GM21515 (cell line): ENCODE measurements around the gene TAAR6.
"Not testable (repeated sequence)": the region's sequence is repeated elsewhere in the genome, so short reads cannot be mapped to it uniquely, and the experiment has no call there.

ENCODE experiments used
- ATAC-seq: cut with Tn5 transposase; IDR thresholded peaks from one replicate; pipeline ENCODE4 v1.9.1; 2021; ENCODE audit not compliant: unreplicated experiment

TAAR6 gene

DNA sequence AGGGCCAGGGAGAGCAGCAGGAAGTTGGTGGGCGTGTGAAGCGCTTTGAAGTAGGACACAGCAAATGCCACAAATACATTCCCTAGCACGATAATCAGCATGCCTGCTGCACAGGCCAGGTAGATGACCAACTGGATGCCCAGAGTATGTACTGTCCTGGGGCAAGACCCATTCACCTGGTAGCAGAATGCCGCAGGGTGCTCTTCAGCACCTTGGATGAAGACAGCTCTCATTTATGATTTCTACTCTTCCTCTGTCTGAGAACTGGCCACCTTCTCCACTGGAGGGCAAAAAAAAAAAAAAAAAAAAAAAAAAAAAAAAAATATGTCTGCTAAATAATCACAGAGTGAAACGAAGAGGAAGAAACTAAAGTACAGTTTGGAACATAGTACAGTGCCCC, 19.3 kb downstream of the TAAR6 start, which contains the start of gene TAAR5:
Gene TAAR5 (minus strand): TSS at position 288 of the 400 bp plus-strand sequence. CDS start 55 bp downstream, at position 233.
- no peak for ATAC-seq

- ATAC-seq = no peak
These were observed 20.2 kb downstream of the TAAR6 start for GRCh38 chr6:132590362-132590761.

- ATAC-seq = no peak
These were observed 22.7 kb downstream of the TAAR6 start for GRCh38 chr6:132592855-132593254.

DNA sequence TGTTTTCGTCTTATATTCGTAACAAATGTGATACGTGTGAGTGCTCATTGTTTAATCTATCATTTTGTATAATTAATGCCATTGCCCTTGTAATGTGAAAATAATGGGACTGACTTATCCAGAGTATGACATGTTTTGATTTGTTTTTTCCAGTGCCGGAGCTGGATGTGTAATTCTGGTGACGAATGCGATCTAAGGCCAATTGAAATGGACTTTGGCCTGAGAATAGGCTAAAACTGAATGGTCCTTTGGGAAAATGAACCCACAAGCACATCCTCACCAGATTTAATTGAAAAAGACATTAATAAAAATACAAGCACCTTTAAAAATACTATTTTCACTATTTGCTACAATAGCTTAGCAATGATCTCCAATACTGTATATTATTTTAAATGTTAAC, 26.1 kb downstream of the TAAR6 start:
- ATAC-seq = no peak

GRCh38 chr6:132598473-132598872, 28.4 kb downstream of the TAAR6 start:
- no peak for ATAC-seq

- not testable (repeated sequence) for ATAC-seq
These were observed 30.8 kb downstream of the TAAR6 start for GRCh38 chr6:132600900-132601299.

- ATAC-seq = no peak
These were observed 34.6 kb downstream of the TAAR6 start for GRCh38 chr6:132604635-132605152.

DNA sequence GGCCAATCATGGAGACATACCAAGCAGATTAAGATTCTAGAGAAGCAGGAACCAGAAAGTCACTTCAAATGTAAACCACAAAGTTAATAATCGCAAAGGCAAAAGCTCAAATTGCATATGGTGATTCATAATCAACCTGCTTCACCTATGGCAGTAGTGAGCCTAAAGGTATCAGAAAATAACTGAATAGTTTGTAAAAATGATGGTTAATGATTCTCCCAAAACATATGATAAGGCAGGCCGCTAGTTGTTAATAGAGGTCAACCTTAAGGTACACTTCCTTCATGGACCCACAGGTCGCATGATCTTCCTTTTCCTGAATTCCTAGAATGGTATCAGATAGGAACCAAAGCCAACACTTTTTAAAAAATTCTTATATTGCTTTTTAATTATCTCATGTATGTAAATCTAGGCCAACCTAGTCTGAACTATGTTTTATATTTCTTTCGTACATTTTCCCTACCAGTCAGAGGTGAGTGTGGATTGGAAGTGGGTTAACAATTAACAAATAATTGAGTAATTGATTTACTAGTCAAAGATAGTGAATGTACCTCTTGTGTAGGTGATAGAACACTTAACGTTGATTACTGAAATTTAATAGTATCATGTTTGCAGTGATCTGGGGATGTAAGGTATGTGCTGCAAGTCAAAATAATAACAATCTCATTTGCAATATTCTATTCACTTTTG, 37.6 kb downstream of the TAAR6 start:
- no peak for ATAC-seq

- no peak for ATAC-seq
These were observed 41.5 kb downstream of the TAAR6 start for GRCh38 chr6:132611616-132612015.

- no peak for ATAC-seq
These were observed 42.5 kb downstream of the TAAR6 start for GRCh38 chr6:132612449-132613108.

DNA sequence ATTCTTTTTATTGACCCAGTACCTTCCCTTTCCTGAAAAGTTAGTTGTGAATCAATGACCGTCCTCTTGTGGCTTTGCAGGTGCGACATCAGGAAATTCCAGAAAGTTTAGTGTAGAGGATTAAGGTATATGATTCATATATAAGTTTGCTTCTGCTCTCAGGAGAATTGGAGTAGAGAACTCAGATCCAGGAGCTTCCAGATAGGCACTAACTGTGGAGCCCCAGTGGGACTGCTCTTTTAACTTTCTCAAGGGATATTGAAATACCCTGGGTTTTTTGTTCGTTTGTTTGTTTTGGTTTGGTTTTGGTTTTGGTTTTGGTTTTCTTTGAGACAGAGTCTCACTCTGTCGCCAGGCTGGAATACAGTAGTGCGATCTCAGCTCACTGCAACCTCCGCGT, 44.4 kb downstream of the TAAR6 start:
- ATAC-seq = peak; percentile 65

DNA sequence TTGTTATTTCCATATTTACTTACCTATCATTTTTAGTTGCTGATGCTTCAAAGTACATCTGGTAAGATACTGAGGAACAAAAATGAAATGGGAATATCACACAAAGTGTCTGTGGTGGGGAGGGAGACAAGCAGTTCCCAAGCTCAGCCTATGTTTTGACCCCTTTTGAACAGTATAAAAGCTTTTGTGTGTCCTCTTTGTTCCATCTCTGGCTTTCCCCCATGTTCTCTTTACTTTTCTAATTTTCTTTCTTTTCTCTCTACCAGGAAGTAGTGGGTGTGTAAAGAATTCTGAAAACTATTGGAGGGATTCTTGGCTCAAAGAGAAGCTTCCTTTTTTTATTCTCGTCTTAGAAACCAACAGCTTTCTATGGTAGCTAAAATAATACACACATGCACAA, 46.6 kb downstream of the TAAR6 start:
- ATAC-seq = no peak
